HepG2 (cell line): ENCODE results near the gene KLC4. TPM values are rescaled to one million over a fixed set of nuclear protein-coding genes. Genes with fewer than 3 reads are reported as not detected.

Source experiments
- ATAC-seq: fragments of 200-7000 bp; cut with Tn5 transposase; 3 replicates; pipeline ENCODE4 v1.9.1; 2020; ENCODE audit warnings: mild to moderate bottlenecking, moderate library complexity
- BruUV-seq: library from RNA; stranded (reverse); fragments of 400-500 nt; replicated peaks from 2 replicates; lab custom pipeline; 2021; lab: Mats Ljungman, UMichigan
- CTCF ChIA-PET: fragments of 300-600 bp; formaldehyde crosslinking; extraction: SDS; loops from one replicate; lab custom pipeline; 2021; ENCODE audit warnings: low total read pairs, inconsistent platforms, low intra/inter-chr PET ratio; lab: Yijun Ruan, JAX
- POLR2A ChIA-PET: fragments of 350-600 bp; sonication (Branson Sonifier 250); formaldehyde crosslinking; loops from one replicate; lab custom pipeline; 2020; ENCODE audit warnings: antibody characterized with exemption, inconsistent platforms; lab: Yijun Ruan, JAX
- DNase-seq: peaks from one replicate; pipeline ENCODE4 v3.0.0-alpha.2; 2015; ENCODE audit warnings: low spot score
- FAIRE-seq: peaks from 3 replicates; lab custom pipeline; 2011; peaks lifted over from hg19 to GRCh38; lab: Jason Lieb, UNC
- H2AFZ ChIP-seq: one replicate; pipeline ENCODE4 v1.6.1; 2011; ENCODE audit warnings: low read length, inconsistent platforms
- H3K27ac ChIP-seq: fragments of 300-600 bp; 3 replicates; pipeline ENCODE4 v1.8.0; 2011; ENCODE audit warnings: mixed run types, mild to moderate bottlenecking, mixed read lengths, low read length, inconsistent platforms; ENCODE audit not compliant: insufficient read depth; ENCODE audit errors: extremely low read length
- H3K27me3 ChIP-seq, 2 experiments: fragments of 200-600 bp in 1 of 2; 2 replicates in 1 of 2; 3 replicates in 1 of 2; pipeline versions ENCODE4 v1.6.0 to v1.8.0; 2011; ENCODE audit warnings: low read length in 2 of 2, mild to moderate bottlenecking in 2 of 2, moderate library complexity in 2 of 2, inconsistent platforms in 1 of 2; ENCODE audit not compliant: insufficient read depth in 2 of 2, control insufficient read depth in 1 of 2
- H3K36me3 ChIP-seq, 2 experiments: fragments of 200-600 bp in 1 of 2; replicated peaks in 1 of 2; 2 replicates in 1 of 2; 3 replicates in 1 of 2; pipeline versions ENCODE4 v1.5.1 to v1.8.0; 2011; ENCODE audit warnings: low read length in 2 of 2, inconsistent platforms in 1 of 2; ENCODE audit not compliant: insufficient read depth in 2 of 2, control insufficient read depth in 1 of 2
- H3K4me1 ChIP-seq: 2 replicates; pipeline ENCODE4 v1.5.1; 2012; ENCODE audit warnings: low read length, inconsistent platforms; ENCODE audit not compliant: insufficient read depth
- H3K4me2 ChIP-seq: 2 replicates; pipeline ENCODE4 v1.6.0; 2011; ENCODE audit warnings: low read depth, low read length, inconsistent platforms
- H3K4me3 ChIP-seq, 3 experiments: fragments of 200-600 bp in 1 of 3; sonication (generic), shearing (Covaris generic) in 1 of 3; replicated peaks in 1 of 3; 2 replicates each; pipeline ENCODE4 v1.5.1; 2011 to 2016; ENCODE audit warnings: low read length in 3 of 3, inconsistent platforms in 2 of 3, low read depth in 2 of 3, mild to moderate bottlenecking in 2 of 3, control low read depth in 1 of 3, mixed read lengths in 1 of 3; ENCODE audit not compliant: insufficient read depth in 1 of 3
- H3K79me2 ChIP-seq: one replicate; pipeline ENCODE4 v1.6.1; 2011; ENCODE audit warnings: low read length, inconsistent platforms; ENCODE audit not compliant: insufficient read depth
- H3K9ac ChIP-seq: 2 replicates; pipeline ENCODE4 v1.6.0; 2011; ENCODE audit warnings: mild to moderate bottlenecking, low read depth, low read length, inconsistent platforms; ENCODE audit not compliant: insufficient read depth
- H3K9me3 ChIP-seq: 2 replicates; pipeline ENCODE4 v1.5.1; 2012; ENCODE audit warnings: mild to moderate bottlenecking, low read length
- H4K20me1 ChIP-seq: 2 replicates; pipeline ENCODE4 v1.6.0; 2011; ENCODE audit warnings: inconsistent platforms, mild to moderate bottlenecking, low read length, moderate library complexity; ENCODE audit not compliant: insufficient read depth
- RBM22 ChIP-seq: fragments of 200-400 bp; formaldehyde crosslinking; optimal IDR thresholded peaks from 2 replicates; pipeline ENCODE3; 2017; ENCODE audit warnings: mild to moderate bottlenecking, low read length, moderate library complexity
- ZNF180 ChIP-seq: sonication (generic); formaldehyde crosslinking; IDR thresholded peaks from 2 replicates; pipeline ENCODE4 v1.4.0; 2020; ENCODE audit warnings: low read depth, missing genetic modification reagents, borderline replicate concordance
- ZXDC ChIP-seq: sonication (generic); formaldehyde crosslinking; IDR thresholded peaks from 2 replicates; pipeline ENCODE4 v1.5.0; 2020; ENCODE audit warnings: mild to moderate bottlenecking, missing genetic modification reagents
- WGBS: methylation state at CpG from one replicate; pipeline ENCODE4 v1.1.6; 2017; ENCODE audit warnings: low lambda C conversion rate; 5-methylcytosine and 5-hydroxymethylcytosine counted together
- in situ Hi-C: cut with HindIII; loops from 2 replicates; pipeline ENCODE4 v1.10.0; 2017; ENCODE audit warnings: low pct_unique_long_range_greater_than_20kb; ENCODE audit not compliant: extremely low pct_ligation_motif_present
- intact Hi-C: fragments of 100-400 bp; cut with micrococcal nuclease; formaldehyde crosslinking; loops from one replicate; pipeline ENCODE4 v1.10.0; 2022; ENCODE audit not compliant: unreplicated experiment
- polyA plus RNA-seq, 8 experiments: library from polyadenylated mRNA; depleted of rRNA in 3 of 8; stranded (reverse) in 7 of 8; unstranded in 1 of 8; fragments of >200 nt; fragmentation: Illumina TruSeq in 4 of 8; extraction: Trizol in 4 of 8; gene quantifications; 2 replicates each; pipeline versions ENCODE4 v1.2.1 to v1.2.3, GENCODE V29; 2011 to 2016; ENCODE audit warnings: low read depth in 4 of 8, missing spikeins in 1 of 8, mixed read lengths in 1 of 8; ENCODE audit not compliant: insufficient read depth in 1 of 8
- total RNA-seq, 5 experiments: library from RNA; depleted of rRNA; stranded (reverse); fragments of >200 nt; fragmentation: Illumina TruSeq; extraction: Trizol; gene quantifications; 2 replicates each; pipeline ENCODE4 v1.2.3, GENCODE V29; 2016; ENCODE audit warnings: low read depth in 1 of 5

The KLC4 gene
- total and polyA plus RNA-seq, 2 of the 13 experiments (the other 11 are each of a cell fraction or from before 2014, with no cell fraction given), result 45.4 to 70.4 TPM

- intact Hi-C loops, result loop anchor here (5.0 kb wide), 2 partner anchors 40 to 50 kb away; partner anchors contain the start of genes CUL7 and GNMT
- Histone ChIP-seq H3K4me2 (peak overlapping the region; percentile 98), H3K27me3 (no peaks in the 10 kb centered on the region; a peak in 1 of 5 replicates), H3K9me3 (no peaks in the 10 kb centered on the region), H3K4me1 (peaks cover 38% of the 10 kb centered on the region), H3K27ac (no peak overlapping the region), H3K36me3 (peaks cover 22 to 58% of the 10 kb centered on the region in 2 experiments), H3K79me2 (peaks cover 34% of the 10 kb centered on the region), H2AFZ (no peak overlapping the region), H3K9ac (peak overlapping the region; percentile 82; the same call in 1 of the 2 replicates), H3K4me3 (peak overlapping the region; percentile 73 to 91 (median 88); a peak in 3 of 6 replicates), H4K20me1 (no peaks in the 10 kb centered on the region)
- FAIRE-seq (no peak), DNase-seq (no peak), ATAC-seq (no peak)
- ChIA-PET CTCF (no interaction called here), POLR2A (interaction anchor here (2.7 to 5.3 kb wide), 5 partner anchors 11 to 83 kb away, joined by 22 to 76 read pairs (median 43); partner anchors contain the start of genes CNPY3, KLC4, MRPL2 and PEX6)
- TF ChIP-seq RBM22, result peak; percentile 35
- TF ChIP-seq ZNF180 (CRISPR knock-in tag), result no peak
- TF ChIP-seq ZXDC (CRISPR knock-in tag), result 0 out of 2 replicates have a peak, but pooled peaks have one; percentile 10
- TSS peak; percentile 82 for BruUV-seq
- WGBS, result 96% methylated on average over 6 of the region's 6 CpGs
- in situ Hi-C loops, result no loop called here
Measured at GRCh38 chr6:43012364-43012763, 47.1 kb upstream of the KLC4 start.
